GM21825 (cell line): ENCODE data around the gene GNG7.

ENCODE experiments used
- ATAC-seq: cut with Tn5 transposase; IDR thresholded peaks from one replicate; pipeline ENCODE4 v1.9.1; 2021; ENCODE audit warnings: mild to moderate bottlenecking, moderate library complexity; ENCODE audit not compliant: unreplicated experiment

Gene GNG7

DNA sequence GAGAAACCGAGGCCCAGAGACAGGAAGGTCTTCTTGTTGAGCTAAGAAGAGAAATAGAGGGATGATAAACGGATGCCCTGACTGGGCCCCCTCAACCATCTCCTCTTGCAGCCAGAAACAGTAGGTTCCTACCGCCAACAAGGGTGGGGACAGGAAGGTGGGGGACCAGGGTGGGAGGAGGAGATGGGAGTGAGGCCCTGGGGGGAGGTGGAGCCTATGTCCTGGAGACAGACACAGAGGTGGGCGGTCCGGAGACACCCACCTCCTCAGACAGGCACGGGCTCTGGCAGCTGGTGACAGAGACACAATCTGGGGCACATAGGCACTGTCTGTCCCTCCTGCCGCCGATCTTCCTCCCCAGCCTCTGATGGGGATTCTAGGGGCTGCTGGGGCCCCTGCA lies 209.6 kb downstream of the GNG7 start:
- no peak for ATAC-seq

- ATAC-seq = no peak
Measured at GRCh38 chr19:2491130-2491801, 211.2 kb downstream of the GNG7 start.

- no peak for ATAC-seq
Measured at GRCh38 chr19:2490659-2491058, 211.8 kb downstream of the GNG7 start.

- no peak for ATAC-seq
Measured at GRCh38 chr19:2488942-2489731, 213.4 kb downstream of the GNG7 start.

- no peak for ATAC-seq
Measured at GRCh38 chr19:2488405-2488941, 214.0 kb downstream of the GNG7 start.

- ATAC-seq = no peak
Measured at GRCh38 chr19:2487842-2488241, 214.7 kb downstream of the GNG7 start.

GRCh38 chr19:2487090-2487489 lies 215.4 kb downstream of the GNG7 start:
- no peak for ATAC-seq

- ATAC-seq = no peak
Measured at GRCh38 chr19:2485428-2485827, 217.1 kb downstream of the GNG7 start.

- ATAC-seq = no peak
Measured at GRCh38 chr19:2484178-2484937, 218.1 kb downstream of the GNG7 start.

DNA sequence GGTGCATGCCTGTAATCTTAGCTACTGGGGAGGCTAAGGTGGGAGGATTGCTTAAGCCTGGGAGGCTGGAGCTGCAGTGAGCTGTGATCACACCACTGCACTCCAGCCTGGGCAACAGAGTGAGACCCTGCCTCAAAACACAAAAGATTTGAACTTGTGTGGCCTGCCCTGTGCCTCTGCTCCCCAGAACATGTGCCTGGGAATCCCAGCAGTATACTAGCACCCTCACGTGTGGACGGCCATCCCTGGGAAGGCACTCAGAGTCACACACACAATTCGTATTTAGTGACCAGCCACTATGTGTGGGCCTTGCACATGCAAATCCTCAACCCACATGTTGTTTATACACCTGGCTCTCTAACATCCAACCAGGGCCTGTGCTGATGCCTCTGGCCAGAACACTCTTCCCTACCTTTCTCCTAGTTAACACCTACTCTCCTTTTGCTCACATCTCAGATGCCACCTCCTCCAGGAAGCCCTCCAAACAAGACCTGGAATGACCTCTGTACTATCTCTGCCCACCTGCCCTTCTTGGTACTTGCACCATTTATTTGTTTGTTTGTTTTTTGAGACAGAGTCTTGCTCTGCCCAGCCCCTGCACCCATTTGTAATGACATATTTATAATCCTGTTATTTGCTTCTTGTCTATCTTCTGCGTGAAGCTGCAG lies 218.9 kb downstream of the GNG7 start:
- no peak for ATAC-seq

- no peak for ATAC-seq
Measured at GRCh38 chr19:2483084-2483483, 219.4 kb downstream of the GNG7 start.

GRCh38 chr19:2482354-2483038 lies 220.0 kb downstream of the GNG7 start:
- ATAC-seq = no peak

DNA sequence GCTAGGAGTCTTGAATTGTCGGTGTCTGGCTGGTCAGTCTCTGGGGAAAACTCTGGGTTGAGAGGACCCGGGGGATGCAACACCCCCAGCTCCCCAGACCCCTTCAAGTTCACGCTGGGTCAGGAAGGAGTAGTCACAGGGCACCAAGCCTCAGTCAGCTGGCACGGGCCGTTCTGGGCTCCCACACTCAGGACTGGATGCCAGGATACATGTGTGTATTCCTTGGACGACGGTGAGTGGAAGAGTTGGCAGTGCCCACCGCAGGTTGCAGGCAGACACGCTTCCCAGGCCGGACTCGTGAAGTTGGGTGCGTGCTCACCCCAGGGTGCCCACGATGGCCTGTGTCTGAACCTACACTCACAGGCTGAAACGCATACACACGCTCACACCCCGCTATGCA lies 221.0 kb downstream of the GNG7 start:
- no peak for ATAC-seq

DNA sequence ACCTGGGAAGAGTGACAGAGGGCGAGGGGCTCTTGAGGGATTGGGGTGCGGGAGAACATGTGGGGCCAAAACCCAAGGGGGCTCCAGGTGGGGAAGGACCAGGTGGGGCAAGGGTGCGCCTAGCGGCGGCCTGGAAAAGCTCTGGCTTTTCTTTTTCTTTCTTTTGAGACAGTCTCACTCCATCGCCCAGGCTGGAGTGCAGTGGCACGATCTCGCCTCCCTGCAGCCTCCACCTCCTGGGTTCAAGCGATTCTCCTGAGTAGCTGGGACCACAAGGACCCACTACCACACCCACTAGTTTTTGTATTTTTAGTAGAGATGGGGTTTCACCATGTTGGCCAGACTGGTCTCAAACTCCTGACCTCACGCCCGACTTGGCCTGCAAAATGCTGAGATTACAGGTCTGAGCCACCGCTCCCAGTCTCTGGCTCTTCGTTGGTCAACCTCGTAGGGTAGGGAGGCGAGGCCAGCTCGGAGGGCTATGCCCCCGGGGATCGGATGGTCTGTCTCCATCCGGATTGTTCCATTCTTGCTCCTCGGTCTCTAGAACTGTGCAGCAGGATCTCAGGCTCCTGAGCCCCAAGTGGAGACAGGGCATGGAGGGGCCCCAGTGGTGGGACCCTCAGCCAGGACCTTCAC lies 222.8 kb downstream of the GNG7 start:
- no peak for ATAC-seq

GRCh38 chr19:2478756-2479555 lies 223.5 kb downstream of the GNG7 start:
- no peak for ATAC-seq

GRCh38 chr19:2478278-2478755 lies 224.2 kb downstream of the GNG7 start:
- ATAC-seq = no peak

GRCh38 chr19:2477732-2478191 lies 224.7 kb downstream of the GNG7 start:
- ATAC-seq = no peak

- ATAC-seq = no peak
Measured at GRCh38 chr19:2477141-2477710, 225.3 kb downstream of the GNG7 start.
